ENCODE measurements around the gene ABCG5.

Gene ABCG5

GRCh38 chr2:43851011-43851980 lies 12.7 kb upstream of the ABCG5 start:
- TF ChIP-seq EZH2 (IDR thresholded peaks at IDR 0.05; ENCODE audit: borderline replicate concordance, low read length), result no peak
- TF ChIP-seq, protein P1, sequence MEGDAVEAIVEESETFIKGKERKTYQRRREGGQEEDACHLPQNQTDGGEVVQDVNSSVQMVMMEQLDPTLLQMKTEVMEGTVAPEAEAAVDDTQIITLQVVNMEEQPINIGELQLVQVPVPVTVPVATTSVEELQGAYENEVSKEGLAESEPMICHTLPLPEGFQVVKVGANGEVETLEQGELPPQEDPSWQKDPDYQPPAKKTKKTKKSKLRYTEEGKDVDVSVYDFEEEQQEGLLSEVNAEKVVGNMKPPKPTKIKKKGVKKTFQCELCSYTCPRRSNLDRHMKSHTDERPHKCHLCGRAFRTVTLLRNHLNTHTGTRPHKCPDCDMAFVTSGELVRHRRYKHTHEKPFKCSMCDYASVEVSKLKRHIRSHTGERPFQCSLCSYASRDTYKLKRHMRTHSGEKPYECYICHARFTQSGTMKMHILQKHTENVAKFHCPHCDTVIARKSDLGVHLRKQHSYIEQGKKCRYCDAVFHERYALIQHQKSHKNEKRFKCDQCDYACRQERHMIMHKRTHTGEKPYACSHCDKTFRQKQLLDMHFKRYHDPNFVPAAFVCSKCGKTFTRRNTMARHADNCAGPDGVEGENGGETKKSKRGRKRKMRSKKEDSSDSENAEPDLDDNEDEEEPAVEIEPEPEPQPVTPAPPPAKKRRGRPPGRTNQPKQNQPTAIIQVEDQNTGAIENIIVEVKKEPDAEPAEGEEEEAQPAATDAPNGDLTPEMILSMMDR (IDR thresholded peaks at IDR 0.05; ENCODE audit: low read length), result no peak

DNA sequence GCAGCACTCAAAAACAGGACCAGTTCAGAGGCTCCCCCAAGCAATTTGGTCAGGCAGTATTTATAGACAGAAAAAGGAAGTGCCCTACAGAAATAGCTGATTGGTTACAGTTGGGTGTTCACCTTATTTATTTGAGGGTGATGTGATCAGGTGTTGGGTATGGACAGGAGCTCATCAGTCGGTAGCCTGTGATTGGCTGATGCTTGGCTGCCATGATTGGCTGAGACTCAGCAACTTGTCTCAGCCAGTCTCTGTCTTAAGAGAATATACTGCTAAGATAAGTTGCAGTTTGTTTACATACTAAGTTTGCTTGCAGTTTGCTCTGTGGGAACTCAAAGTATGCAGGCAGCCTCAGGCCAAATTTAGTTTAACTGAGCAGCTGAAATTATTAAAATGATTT lies 9.6 kb upstream of the ABCG5 start:
- H3K4me2 ChIP-seq (ENCODE audit: low read length), result no peak overlapping the region
- no peaks in the 10 kb centered on the region for H4K20me1 ChIP-seq (ENCODE audit: insufficient read depth, low read length)
- no peak overlapping the region for H3K9ac ChIP-seq (ENCODE audit: low read length)
- no peaks in the 10 kb centered on the region for H3K36me3 ChIP-seq (ENCODE audit: insufficient read depth, low read length)
- H3K27me3 ChIP-seq (ENCODE audit: insufficient read depth, low read length), result 0 out of 2 replicates have a peak, but pooled peaks cover under 1% of the 10 kb centered on the region
- no peak overlapping the region for H2AFZ ChIP-seq (ENCODE audit: low read length)
- H3K9me3 ChIP-seq (ENCODE audit: low read length), result no peaks in the 10 kb centered on the region
- H3K4me3 ChIP-seq (ENCODE audit: low read depth, low read length, poor library complexity, severe bottlenecking), result no peak overlapping the region
- peaks cover 4% of the 10 kb centered on the region for H3K4me1 ChIP-seq (ENCODE audit: insufficient read depth, low read length, severe bottlenecking)
- H3F3A ChIP-seq (ENCODE audit: insufficient read depth, low read length), result no peaks in the 10 kb centered on the region
- no peaks in the 10 kb centered on the region for H3K79me2 ChIP-seq (ENCODE audit: insufficient read depth, low read length)
- TF ChIP-seq, protein P1 (IDR thresholded peaks at IDR 0.05; ENCODE audit: low read length), result no peak
- no peak for TF ChIP-seq EZH2 (IDR thresholded peaks at IDR 0.05; ENCODE audit: borderline replicate concordance, low read length)
- H3K9me2 ChIP-seq (ENCODE audit: low read depth, low read length), result no peaks in the 10 kb centered on the region
- no peak overlapping the region for H3K27ac ChIP-seq (ENCODE audit: low read depth, low read length, poor library complexity, severe bottlenecking)

More at GRCh38 chr2:43851011-43851980, 12.7 kb upstream of the ABCG5 start:
- no peak overlapping the region for H3K4me3 ChIP-seq (ENCODE audit: low read depth, low read length, poor library complexity, severe bottlenecking)
- H3K36me3 ChIP-seq (ENCODE audit: insufficient read depth, low read length), result no peaks in the 10 kb centered on the region
- H3K9me3 ChIP-seq (ENCODE audit: low read length), result no peaks in the 10 kb centered on the region
- H3F3A ChIP-seq (ENCODE audit: insufficient read depth, low read length), result no peaks in the 10 kb centered on the region
- no peak overlapping the region for H3K27ac ChIP-seq (ENCODE audit: low read depth, low read length, poor library complexity, severe bottlenecking)
- no peaks in the 10 kb centered on the region for H3K9me2 ChIP-seq (ENCODE audit: low read depth, low read length)
- peaks cover 4% of the 10 kb centered on the region for H3K4me1 ChIP-seq (ENCODE audit: insufficient read depth, low read length, severe bottlenecking)
- H3K27me3 ChIP-seq (ENCODE audit: insufficient read depth, low read length), result 0 out of 2 replicates have a peak, but pooled peaks cover 4% of the 10 kb centered on the region
- H2AFZ ChIP-seq (ENCODE audit: low read length), result no peak overlapping the region
- H3K79me2 ChIP-seq (ENCODE audit: insufficient read depth, low read length), result no peaks in the 10 kb centered on the region
- no peak overlapping the region for H3K9ac ChIP-seq (ENCODE audit: low read length)
- no peaks in the 10 kb centered on the region for H4K20me1 ChIP-seq (ENCODE audit: insufficient read depth, low read length)
- no peak overlapping the region for H3K4me2 ChIP-seq (ENCODE audit: low read length)

DNA sequence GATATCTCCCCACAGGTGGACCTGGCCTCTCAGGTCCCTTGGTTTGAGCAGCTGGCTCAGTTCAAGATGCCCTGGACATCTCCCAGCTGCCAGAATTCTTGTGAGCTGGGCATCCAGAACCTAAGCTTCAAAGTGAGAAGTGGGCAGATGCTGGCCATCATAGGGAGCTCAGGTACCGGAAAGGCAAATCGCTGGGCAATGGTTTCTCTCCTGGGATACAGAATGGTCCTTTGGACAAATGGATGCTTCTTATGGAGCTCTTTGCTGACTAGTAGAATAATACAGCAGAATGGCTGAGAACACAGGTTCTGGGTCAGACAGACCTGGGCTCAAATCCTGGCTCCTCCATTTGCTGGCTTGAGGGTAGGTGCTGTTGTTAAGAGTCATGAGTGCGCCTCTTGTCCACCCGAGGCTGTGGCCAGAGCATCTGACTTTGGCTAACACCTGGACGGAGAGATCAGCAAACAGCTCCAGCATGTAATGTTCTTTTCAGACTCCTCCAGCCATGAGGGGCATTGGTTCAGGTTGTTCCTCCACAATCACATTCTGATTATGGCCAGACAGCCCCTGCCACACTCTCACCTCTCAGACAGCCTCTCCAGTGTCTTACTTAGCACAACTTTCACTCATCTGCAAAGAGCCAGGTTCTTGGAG lies 7.6 kb upstream of the ABCG5 start:
- H3K79me2 ChIP-seq (ENCODE audit: insufficient read depth, low read length), result no peaks in the 10 kb centered on the region

More for the DNA sequence above, 7.6 kb upstream of the ABCG5 start:
- no peak overlapping the region for H3K27ac ChIP-seq (ENCODE audit: low read depth, low read length, poor library complexity, severe bottlenecking)
- no peaks in the 10 kb centered on the region for H3F3A ChIP-seq (ENCODE audit: insufficient read depth, low read length)
- H4K20me1 ChIP-seq (ENCODE audit: insufficient read depth, low read length), result no peaks in the 10 kb centered on the region
- H2AFZ ChIP-seq (ENCODE audit: low read length), result no peak overlapping the region
- no peaks in the 10 kb centered on the region for H3K9me3 ChIP-seq (ENCODE audit: low read length)
- no peaks in the 10 kb centered on the region for H3K36me3 ChIP-seq (ENCODE audit: insufficient read depth, low read length)
- TF ChIP-seq, protein P1 (IDR thresholded peaks at IDR 0.05; ENCODE audit: low read length), result no peak
- TF ChIP-seq EZH2 (IDR thresholded peaks at IDR 0.05; ENCODE audit: borderline replicate concordance, low read length), result no peak
- H3K27me3 ChIP-seq (ENCODE audit: insufficient read depth, low read length), result no peaks in the 10 kb centered on the region
- H3K9ac ChIP-seq (ENCODE audit: low read length), result no peak overlapping the region
- H3K4me1 ChIP-seq (ENCODE audit: insufficient read depth, low read length, severe bottlenecking), result peaks cover 4% of the 10 kb centered on the region
- H3K4me3 ChIP-seq (ENCODE audit: low read depth, low read length, poor library complexity, severe bottlenecking), result no peak overlapping the region
- H3K9me2 ChIP-seq (ENCODE audit: low read depth, low read length), result no peaks in the 10 kb centered on the region
- H3K4me2 ChIP-seq (ENCODE audit: low read length), result no peak overlapping the region
